A673 (cell line): Measurements from ENCODE around the gene ALPP. TPM values are rescaled to one million over a fixed set of nuclear protein-coding genes. Genes with fewer than 3 reads are reported as not detected.

Experiments
- BruUV-seq: library from RNA; stranded (reverse); fragments of 400-500 nt; replicated peaks from 2 replicates; lab custom pipeline; 2021; lab: Mats Ljungman, UMichigan
- CTCF ChIA-PET: fragments of 300-600 bp; sonication (Branson Sonifier 250); formaldehyde crosslinking; loops from one replicate; lab custom pipeline; 2022; ENCODE audit warnings: antibody characterized with exemption; lab: Charles Lee
- POLR2A ChIA-PET: fragments of 300-600 bp; sonication (Branson Sonifier 250); formaldehyde crosslinking; loops from one replicate; lab custom pipeline; 2022; ENCODE audit warnings: antibody characterized with exemption; ENCODE audit not compliant: low non-redundant PET; lab: Charles Lee
- DNase-seq: peaks from one replicate; pipeline ENCODE4 v3.0.0-alpha.2; 2015; ENCODE audit warnings: low spot score
- H3K27ac ChIP-seq: fragments of 200-600 bp; sonication (generic); 2 replicates; pipeline ENCODE4 v1.5.1; 2016; ENCODE audit warnings: mixed run types, low read depth, mild to moderate bottlenecking, mixed read lengths, antibody characterized with exemption, low read length; ENCODE audit not compliant: poor library complexity, severe bottlenecking
- H3K27me3 ChIP-seq: fragments of 200-600 bp; sonication (generic); replicated peaks from 2 replicates; pipeline ENCODE4 v1.6.1; 2017; ENCODE audit warnings: mixed run types, low read depth, mild to moderate bottlenecking, mixed read lengths, antibody characterized with exemption, low read length; ENCODE audit not compliant: insufficient read depth, poor library complexity
- H3K36me3 ChIP-seq: fragments of 200-600 bp; sonication (generic); 2 replicates; pipeline ENCODE4 v1.6.1; 2016; ENCODE audit warnings: mixed run types, mild to moderate bottlenecking, mixed read lengths, antibody characterized with exemption, low read length; ENCODE audit not compliant: insufficient read depth, poor library complexity, severe bottlenecking
- H3K4me1 ChIP-seq: fragments of 200-600 bp; sonication (generic); 2 replicates; pipeline ENCODE4 v1.6.1; 2017; ENCODE audit warnings: mixed run types, mild to moderate bottlenecking, mixed read lengths, antibody characterized with exemption, low read length; ENCODE audit not compliant: insufficient read depth, poor library complexity, severe bottlenecking
- H3K4me3 ChIP-seq: fragments of 200-600 bp; sonication (generic); 2 replicates; pipeline ENCODE4 v1.5.1; 2016; ENCODE audit warnings: low read depth, mixed run types, mild to moderate bottlenecking, mixed read lengths, low read length; ENCODE audit not compliant: poor library complexity, severe bottlenecking
- H3K9me3 ChIP-seq: fragments of 200-600 bp; sonication (generic); 2 replicates; pipeline ENCODE4 v1.6.1; 2016; ENCODE audit warnings: mixed run types, low read depth, mild to moderate bottlenecking, mixed read lengths, antibody characterized with exemption, low read length; ENCODE audit not compliant: poor library complexity, severe bottlenecking
- EZH2 ChIP-seq: fragments of 200-600 bp; sonication (generic); IDR thresholded peaks from 2 replicates; pipeline ENCODE4 v1.6.1; 2017; ENCODE audit warnings: borderline replicate concordance, low read depth, mild to moderate bottlenecking, mixed read lengths, antibody characterized with exemption, low read length; ENCODE audit not compliant: poor library complexity, severe bottlenecking
- intact Hi-C: fragments of 100-400 bp; cut with micrococcal nuclease; formaldehyde crosslinking; loops from one replicate; pipeline ENCODE4 v1.10.0; 2022; ENCODE audit not compliant: unreplicated experiment
- total RNA-seq: library from RNA; stranded (reverse); gene quantifications from 2 replicates; pipeline ENCODE4 v1.2.3, GENCODE V29; 2021
- TF ChIP-seq, protein P1 (sequence below): fragments of 300-800, 200-600 bp; sonication (generic); conservative IDR thresholded peaks from 2 replicates; pipeline ENCODE4 v1.5.1; 2017; ENCODE audit warnings: low read depth, mild to moderate bottlenecking, antibody characterized with exemption, low read length, moderate library complexity, mixed read lengths

The ALPP gene
- total RNA-seq, 1 experiment from 2014 or later, result not detected

GRCh38 chr2:232431705-232432590 is 53.4 kb downstream of the ALPP start:
- TF ChIP-seq, protein P1, sequence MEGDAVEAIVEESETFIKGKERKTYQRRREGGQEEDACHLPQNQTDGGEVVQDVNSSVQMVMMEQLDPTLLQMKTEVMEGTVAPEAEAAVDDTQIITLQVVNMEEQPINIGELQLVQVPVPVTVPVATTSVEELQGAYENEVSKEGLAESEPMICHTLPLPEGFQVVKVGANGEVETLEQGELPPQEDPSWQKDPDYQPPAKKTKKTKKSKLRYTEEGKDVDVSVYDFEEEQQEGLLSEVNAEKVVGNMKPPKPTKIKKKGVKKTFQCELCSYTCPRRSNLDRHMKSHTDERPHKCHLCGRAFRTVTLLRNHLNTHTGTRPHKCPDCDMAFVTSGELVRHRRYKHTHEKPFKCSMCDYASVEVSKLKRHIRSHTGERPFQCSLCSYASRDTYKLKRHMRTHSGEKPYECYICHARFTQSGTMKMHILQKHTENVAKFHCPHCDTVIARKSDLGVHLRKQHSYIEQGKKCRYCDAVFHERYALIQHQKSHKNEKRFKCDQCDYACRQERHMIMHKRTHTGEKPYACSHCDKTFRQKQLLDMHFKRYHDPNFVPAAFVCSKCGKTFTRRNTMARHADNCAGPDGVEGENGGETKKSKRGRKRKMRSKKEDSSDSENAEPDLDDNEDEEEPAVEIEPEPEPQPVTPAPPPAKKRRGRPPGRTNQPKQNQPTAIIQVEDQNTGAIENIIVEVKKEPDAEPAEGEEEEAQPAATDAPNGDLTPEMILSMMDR, result no peak
- TF ChIP-seq EZH2, result no peak
- Histone ChIP-seq H3K9me3 (no peaks in the 10 kb centered on the region), H3K27me3 (peaks cover 4% of the 10 kb centered on the region), H3K4me1 (no peaks in the 10 kb centered on the region), H3K36me3 (no peaks in the 10 kb centered on the region), H3K27ac (no peak overlapping the region), H3K4me3 (no peak overlapping the region)
- ChIA-PET CTCF (no interaction called here), POLR2A (no interaction called here)
- intact Hi-C loops, result no loop called here
- no TSS peak for BruUV-seq
- no peak for DNase-seq

Other genes starting within 250 kb of the ALPP start
- gene ALPG, start 28.1 kb downstream of the ALPP start, total RNA-seq, result not detected in 2 replicates
- gene ALPI, start 77.4 kb downstream of the ALPP start, total RNA-seq, result not detected in 2 replicates
- gene ECEL1, start 109.1 kb downstream of the ALPP start, total RNA-seq, result 0.19 and 0.52 TPM in 2 replicates
- not detected in 2 replicates for gene PRSS56, start 141.6 kb downstream of the ALPP start, total RNA-seq
- not detected in 2 replicates for gene CHRND, start 147.4 kb downstream of the ALPP start, total RNA-seq
- gene CHRNG, start 160.9 kb downstream of the ALPP start, total RNA-seq, result not detected in 2 replicates
- gene TIGD1, start 171.8 kb downstream of the ALPP start, total RNA-seq, result 9.0 and 9.8 TPM in 2 replicates
- gene EIF4E2, start 171.9 kb downstream of the ALPP start, total RNA-seq, result 60.8 and 62.1 TPM in 2 replicates